Mucosa of descending colon (tissue), 3 donors: ENCODE measurements around the gene GPR160. TPM values are rescaled to one million over a fixed set of nuclear protein-coding genes. Genes with fewer than 3 reads are reported as not detected.

Source experiments
- ATAC-seq: fragments of 200-7000 bp; cut with Tn5 transposase; one replicate; pipeline ENCODE4 v1.9.1; 2020; ENCODE audit warnings: mild to moderate bottlenecking, moderate library complexity
- DNase-seq, 3 donors: peaks; one replicate each; pipeline ENCODE4 v3.0.0-alpha.2; 2020
- H3K36me3 ChIP-seq: fragments of 200-600 bp; one replicate; pipeline ENCODE4 v1.8.0; 2021; ENCODE audit warnings: low read depth, mild to moderate bottlenecking
- H3K4me1 ChIP-seq: fragments of 200-600 bp; one replicate; pipeline ENCODE4 v1.8.0; 2021; ENCODE audit warnings: low read depth, mild to moderate bottlenecking
- H3K4me3 ChIP-seq: fragments of 200-600 bp; one replicate; pipeline ENCODE4 v1.8.0; 2021; ENCODE audit warnings: mild to moderate bottlenecking
- H3K9me3 ChIP-seq: fragments of 200-600 bp; one replicate; pipeline ENCODE4 v1.8.0; 2021; ENCODE audit warnings: mild to moderate bottlenecking
- intact Hi-C, 2 donors: fragments of 100-400 bp; cut with DNase I in 1 of 2; cut with micrococcal nuclease in 1 of 2; formaldehyde crosslinking; loops; one replicate each; pipeline versions ENCODE4 v1.11.0 to v1.11.1; 2022; cut with DNase I, micrococcal nuclease
- total RNA-seq, 3 donors: library from RNA; stranded (reverse); fragmentation: NEBNext Ultra II Directional in 2 of 3; extraction: Animal tissue kit (Norgen Biotek cat#: 25700) in 2 of 3; gene quantifications; one replicate each; pipeline versions ENCODE4 v1.2.1 to v1.2.4, GENCODE V29; 2021 to 2023
- TF ChIP-seq, protein P1 (sequence below): fragments of 200-600 bp; IDR thresholded peaks from one replicate; pipeline ENCODE4 v1.8.0; 2022; ENCODE audit warnings: antibody characterized with exemption, mild to moderate bottlenecking
- donor health status: DM: no; HTN: no; CAD: no; lungs with moderate emphysema.
- donor health status: DM: no; HTN: no; CAD: no.
- donor health status: DM: no; HTN: yes; CAD: no.

GPR160 gene
- total RNA-seq, 3 donors from 2014 or later = 30.0 to 96.5 (median 67.6) TPM

DNA sequence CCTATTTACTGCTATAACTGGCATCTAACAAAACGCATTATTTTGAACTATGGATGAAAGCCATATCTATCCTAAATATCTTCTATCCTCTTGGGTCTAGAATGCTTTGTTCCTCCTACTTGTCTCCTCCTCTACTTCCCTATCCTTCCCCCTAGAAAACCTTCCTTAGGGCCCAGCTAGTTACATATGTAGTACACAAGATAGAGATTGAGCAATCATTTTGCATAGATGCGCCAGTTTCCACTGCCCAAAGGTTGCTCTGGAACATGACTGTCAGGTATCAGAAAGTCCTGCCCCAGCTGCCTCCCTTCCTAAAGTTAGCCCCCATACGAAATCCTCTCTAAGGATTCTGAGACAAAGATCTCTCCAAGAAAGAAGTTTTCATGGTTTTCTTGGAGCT, 55.1 kb downstream of the GPR160 start:
- DNase-seq = no peak
- intact Hi-C loops = no loop called here

DNA sequence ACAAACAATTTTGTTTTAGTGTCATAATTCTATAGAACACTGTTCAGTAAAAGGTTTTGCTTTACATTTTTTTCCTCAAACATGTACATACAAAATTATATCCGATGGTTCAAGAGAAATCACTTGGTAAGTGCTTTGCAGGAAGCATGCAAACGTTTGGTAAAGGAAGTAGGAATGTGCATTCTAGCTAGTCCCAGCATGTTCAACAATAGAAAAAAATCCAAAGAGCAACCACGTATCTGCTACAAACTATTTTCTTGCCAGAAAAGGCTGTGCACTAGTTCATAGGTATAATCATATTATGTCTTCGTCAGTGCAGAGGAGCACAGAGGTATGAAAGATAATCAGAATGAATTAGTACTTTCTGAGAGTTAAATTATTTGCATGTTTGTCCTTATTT, 58.0 kb downstream of the GPR160 start:
- intact Hi-C loops = no loop called here
- H3K4me3 ChIP-seq = no peak overlapping the region
- H3K36me3 ChIP-seq = no peaks in the 10 kb centered on the region
- H3K4me1 ChIP-seq = no peaks in the 10 kb centered on the region
- H3K9me3 ChIP-seq = no peaks in the 10 kb centered on the region
- ATAC-seq = no peak
- TF ChIP-seq, protein P1, sequence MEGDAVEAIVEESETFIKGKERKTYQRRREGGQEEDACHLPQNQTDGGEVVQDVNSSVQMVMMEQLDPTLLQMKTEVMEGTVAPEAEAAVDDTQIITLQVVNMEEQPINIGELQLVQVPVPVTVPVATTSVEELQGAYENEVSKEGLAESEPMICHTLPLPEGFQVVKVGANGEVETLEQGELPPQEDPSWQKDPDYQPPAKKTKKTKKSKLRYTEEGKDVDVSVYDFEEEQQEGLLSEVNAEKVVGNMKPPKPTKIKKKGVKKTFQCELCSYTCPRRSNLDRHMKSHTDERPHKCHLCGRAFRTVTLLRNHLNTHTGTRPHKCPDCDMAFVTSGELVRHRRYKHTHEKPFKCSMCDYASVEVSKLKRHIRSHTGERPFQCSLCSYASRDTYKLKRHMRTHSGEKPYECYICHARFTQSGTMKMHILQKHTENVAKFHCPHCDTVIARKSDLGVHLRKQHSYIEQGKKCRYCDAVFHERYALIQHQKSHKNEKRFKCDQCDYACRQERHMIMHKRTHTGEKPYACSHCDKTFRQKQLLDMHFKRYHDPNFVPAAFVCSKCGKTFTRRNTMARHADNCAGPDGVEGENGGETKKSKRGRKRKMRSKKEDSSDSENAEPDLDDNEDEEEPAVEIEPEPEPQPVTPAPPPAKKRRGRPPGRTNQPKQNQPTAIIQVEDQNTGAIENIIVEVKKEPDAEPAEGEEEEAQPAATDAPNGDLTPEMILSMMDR = no peak
- DNase-seq = no peak

More for the DNA sequence above, 55.1 kb downstream of the GPR160 start:
- Histone ChIP-seq H3K4me3 (no peak overlapping the region), H3K4me1 (no peaks in the 10 kb centered on the region), H3K9me3 (no peaks in the 10 kb centered on the region), H3K36me3 (no peaks in the 10 kb centered on the region)
- TF ChIP-seq, protein P1 = no peak
- peak; percentile 13 for ATAC-seq

DNA sequence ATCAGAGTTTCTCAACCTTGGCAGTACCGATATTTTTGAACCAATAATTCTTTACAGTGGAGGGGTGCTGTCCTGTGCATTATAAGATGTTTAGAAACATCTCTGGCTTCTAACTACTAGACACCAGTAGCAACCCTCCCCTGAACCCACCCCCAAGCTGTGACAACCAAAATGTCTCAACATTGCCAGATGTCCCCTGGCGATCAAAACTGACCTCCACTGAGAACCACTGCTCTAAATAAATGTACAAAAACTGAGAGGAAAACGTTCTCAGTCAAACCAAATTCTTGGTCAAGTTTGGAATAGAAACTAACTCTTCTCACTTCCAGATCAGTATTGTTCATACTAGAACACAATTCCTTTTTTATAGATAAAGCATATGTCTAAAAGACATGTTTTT, 58.5 kb downstream of the GPR160 start:
- ATAC-seq = no peak
- intact Hi-C loops = no loop called here
- H3K36me3 ChIP-seq = peaks cover 4% of the 10 kb centered on the region

DNA sequence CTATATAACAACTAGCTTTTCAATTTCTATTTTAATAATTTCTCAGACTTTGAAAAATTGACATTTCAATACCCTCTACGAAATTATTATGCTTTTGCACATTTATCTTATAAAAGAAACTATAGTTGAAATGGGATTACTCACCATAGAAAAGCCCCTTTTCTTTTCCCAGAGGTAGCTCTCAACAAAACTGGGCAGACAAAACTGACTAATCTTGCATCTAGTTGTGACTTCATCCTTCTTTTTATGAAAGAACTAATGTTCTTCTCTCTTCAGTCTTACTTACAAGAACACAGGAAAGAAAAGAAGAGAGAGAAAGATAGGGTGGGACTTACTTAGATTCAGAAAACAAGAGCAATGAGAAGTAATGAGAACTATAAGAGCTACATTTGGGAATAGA, 61.0 kb downstream of the GPR160 start:
- DNase-seq (no peak), ATAC-seq (no peak)
- no peaks in the 10 kb centered on the region for H3K4me1 ChIP-seq
- intact Hi-C loops = no loop called here
- H3K36me3 ChIP-seq = peaks cover 6% of the 10 kb centered on the region
- no peak overlapping the region for H3K4me3 ChIP-seq
- TF ChIP-seq, protein P1 = no peak
- H3K9me3 ChIP-seq = no peaks in the 10 kb centered on the region

More for the DNA sequence above, 58.5 kb downstream of the GPR160 start:
- DNase-seq = no peak
- Histone ChIP-seq H3K9me3 (no peaks in the 10 kb centered on the region), H3K4me3 (no peak overlapping the region), H3K4me1 (no peaks in the 10 kb centered on the region)
- TF ChIP-seq, protein P1 = no peak

DNA sequence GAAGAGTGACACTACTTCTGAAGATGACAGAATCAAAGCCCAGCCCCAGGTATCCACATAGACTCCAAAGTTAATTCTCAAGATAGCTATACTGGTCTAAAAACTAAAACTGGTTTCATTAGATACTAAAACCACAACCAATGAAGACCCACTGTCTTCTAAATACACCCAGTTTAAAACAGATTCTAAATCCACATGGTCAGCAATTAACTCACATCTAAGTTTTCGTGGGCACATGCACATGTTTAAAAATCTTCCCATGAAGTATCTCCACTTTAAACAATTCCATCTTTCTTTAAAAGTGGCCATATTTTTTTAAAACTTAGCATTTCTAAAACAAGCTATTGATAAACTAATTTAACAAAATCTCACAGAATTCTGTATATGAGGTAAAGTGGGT, 63.1 kb downstream of the GPR160 start:
- TF ChIP-seq, protein P1 = no peak
- Histone ChIP-seq H3K4me3 (no peak overlapping the region), H3K9me3 (no peaks in the 10 kb centered on the region), H3K4me1 (no peaks in the 10 kb centered on the region), H3K36me3 (peaks cover 10% of the 10 kb centered on the region)
- no peak for DNase-seq
- intact Hi-C loops = no loop called here
- no peak for ATAC-seq

DNA sequence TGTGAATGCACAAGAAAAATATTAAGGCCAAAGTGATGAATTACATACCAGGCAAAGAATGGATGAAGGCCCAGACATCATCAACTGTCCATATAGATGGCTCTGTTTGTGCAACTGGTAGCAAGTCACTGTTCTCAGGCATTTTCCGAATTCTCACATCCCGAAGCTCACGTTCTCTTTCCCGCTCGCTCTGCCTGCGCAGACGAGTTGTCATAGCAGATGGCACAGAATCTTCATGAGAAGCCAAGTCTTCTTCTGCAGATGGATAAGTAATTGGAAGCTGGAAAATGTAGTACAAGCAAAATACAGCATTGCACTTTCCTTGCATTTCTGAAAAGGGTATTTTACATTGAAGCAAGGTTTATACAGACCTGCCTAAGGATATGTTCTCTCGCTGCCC, 64.6 kb downstream of the GPR160 start:
- no peak for ATAC-seq
- H3K9me3 ChIP-seq = no peaks in the 10 kb centered on the region
- no peak for DNase-seq
- no peaks in the 10 kb centered on the region for H3K4me1 ChIP-seq
- intact Hi-C loops = no loop called here
- H3K36me3 ChIP-seq = peaks cover 10% of the 10 kb centered on the region
- H3K4me3 ChIP-seq = no peak overlapping the region
- TF ChIP-seq, protein P1 = no peak
